Measurements from ENCODE around the gene ZNF549.

Gene ZNF549

GRCh38 chr19:57552432-57552831, 25.3 kb downstream of the ZNF549 start:
- Histone ChIP-seq H4K20me1 (ENCODE audit: insufficient read depth, low read length) (no peaks in the 10 kb centered on the region), H3K4me3 (ENCODE audit: low read depth, low read length, poor library complexity, severe bottlenecking) (no peak overlapping the region), H3K9ac (ENCODE audit: low read length) (no peak overlapping the region), H3K79me2 (ENCODE audit: insufficient read depth, low read length) (no peaks in the 10 kb centered on the region), H2AFZ (ENCODE audit: low read length) (no peak overlapping the region), H3K27me3 (ENCODE audit: insufficient read depth, low read length) (no peaks in the 10 kb centered on the region), H3K4me1 (ENCODE audit: insufficient read depth, low read length, severe bottlenecking) (no peaks in the 10 kb centered on the region), H3K36me3 (ENCODE audit: insufficient read depth, low read length) (peaks cover 92% of the 10 kb centered on the region), H3K4me2 (ENCODE audit: low read length) (no peak overlapping the region), H3K9me3 (ENCODE audit: low read length) (peaks cover 21% of the 10 kb centered on the region), H3K27ac (ENCODE audit: low read depth, low read length, poor library complexity, severe bottlenecking) (no peak overlapping the region), H3F3A (ENCODE audit: insufficient read depth, low read length) (no peaks in the 10 kb centered on the region), H3K9me2 (ENCODE audit: low read depth, low read length) (no peaks in the 10 kb centered on the region)
- TF ChIP-seq, protein P1, sequence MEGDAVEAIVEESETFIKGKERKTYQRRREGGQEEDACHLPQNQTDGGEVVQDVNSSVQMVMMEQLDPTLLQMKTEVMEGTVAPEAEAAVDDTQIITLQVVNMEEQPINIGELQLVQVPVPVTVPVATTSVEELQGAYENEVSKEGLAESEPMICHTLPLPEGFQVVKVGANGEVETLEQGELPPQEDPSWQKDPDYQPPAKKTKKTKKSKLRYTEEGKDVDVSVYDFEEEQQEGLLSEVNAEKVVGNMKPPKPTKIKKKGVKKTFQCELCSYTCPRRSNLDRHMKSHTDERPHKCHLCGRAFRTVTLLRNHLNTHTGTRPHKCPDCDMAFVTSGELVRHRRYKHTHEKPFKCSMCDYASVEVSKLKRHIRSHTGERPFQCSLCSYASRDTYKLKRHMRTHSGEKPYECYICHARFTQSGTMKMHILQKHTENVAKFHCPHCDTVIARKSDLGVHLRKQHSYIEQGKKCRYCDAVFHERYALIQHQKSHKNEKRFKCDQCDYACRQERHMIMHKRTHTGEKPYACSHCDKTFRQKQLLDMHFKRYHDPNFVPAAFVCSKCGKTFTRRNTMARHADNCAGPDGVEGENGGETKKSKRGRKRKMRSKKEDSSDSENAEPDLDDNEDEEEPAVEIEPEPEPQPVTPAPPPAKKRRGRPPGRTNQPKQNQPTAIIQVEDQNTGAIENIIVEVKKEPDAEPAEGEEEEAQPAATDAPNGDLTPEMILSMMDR (IDR thresholded peaks at IDR 0.05; ENCODE audit: low read length) = no peak
- TF ChIP-seq EZH2 (IDR thresholded peaks at IDR 0.05; ENCODE audit: borderline replicate concordance, low read length) = no peak

DNA sequence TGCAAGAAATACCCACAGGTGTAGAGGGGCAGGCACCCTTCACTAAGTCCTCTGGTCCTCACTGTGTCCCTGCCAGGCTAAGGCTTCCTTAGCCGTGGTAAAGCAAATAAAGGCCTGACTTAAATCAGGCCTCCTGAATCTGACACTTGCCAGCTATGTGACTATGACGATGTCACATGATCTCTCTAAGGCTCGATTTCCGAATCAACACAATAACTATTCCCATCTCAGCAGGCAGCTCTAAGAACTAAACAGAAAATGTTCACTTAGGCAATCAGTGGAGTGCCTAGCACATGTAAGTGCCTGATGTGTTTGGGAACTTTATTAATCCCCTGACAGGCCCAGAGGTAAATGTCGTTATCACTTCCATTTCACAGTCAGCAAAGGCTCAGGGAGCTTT, 30.5 kb downstream of the ZNF549 start:
- Histone ChIP-seq H4K20me1 (ENCODE audit: insufficient read depth, low read length) (no peaks in the 10 kb centered on the region), H3K4me2 (ENCODE audit: low read length) (peak overlapping the region; percentile 63; the same call in 1 of the 2 replicates), H3K79me2 (ENCODE audit: insufficient read depth, low read length) (no peaks in the 10 kb centered on the region), H3F3A (ENCODE audit: insufficient read depth, low read length) (no peaks in the 10 kb centered on the region), H3K27me3 (ENCODE audit: insufficient read depth, low read length) (no peaks in the 10 kb centered on the region), H3K9me2 (ENCODE audit: low read depth, low read length) (no peaks in the 10 kb centered on the region), H3K4me1 (ENCODE audit: insufficient read depth, low read length, severe bottlenecking) (peaks cover 13% of the 10 kb centered on the region), H2AFZ (ENCODE audit: low read length) (no peak overlapping the region), H3K36me3 (ENCODE audit: insufficient read depth, low read length) (peaks cover 40% of the 10 kb centered on the region), H3K27ac (ENCODE audit: low read depth, low read length, poor library complexity, severe bottlenecking) (no peak overlapping the region), H3K9me3 (ENCODE audit: low read length) (peaks cover 21% of the 10 kb centered on the region), H3K9ac (ENCODE audit: low read length) (no peak overlapping the region; the same call in 1 of the 2 replicates), H3K4me3 (ENCODE audit: low read depth, low read length, poor library complexity, severe bottlenecking) (no peak overlapping the region)
- TF ChIP-seq, protein P1 (IDR thresholded peaks at IDR 0.05; ENCODE audit: low read length) = no peak
- TF ChIP-seq EZH2 (IDR thresholded peaks at IDR 0.05; ENCODE audit: borderline replicate concordance, low read length) = no peak

- Histone ChIP-seq H3K9ac (ENCODE audit: low read length) (peak overlapping the region; percentile 65), H3K27ac (ENCODE audit: low read depth, low read length, poor library complexity, severe bottlenecking) (no peak overlapping the region), H3F3A (ENCODE audit: insufficient read depth, low read length) (no peaks in the 10 kb centered on the region), H3K4me3 (ENCODE audit: low read depth, low read length, poor library complexity, severe bottlenecking) (peak overlapping the region; percentile 75), H2AFZ (ENCODE audit: low read length) (no peak overlapping the region), H3K36me3 (ENCODE audit: insufficient read depth, low read length) (peaks cover 31% of the 10 kb centered on the region), H3K79me2 (ENCODE audit: insufficient read depth, low read length) (no peaks in the 10 kb centered on the region), H3K27me3 (ENCODE audit: insufficient read depth, low read length) (no peaks in the 10 kb centered on the region), H3K4me1 (ENCODE audit: insufficient read depth, low read length, severe bottlenecking) (peaks cover 13% of the 10 kb centered on the region), H3K9me2 (ENCODE audit: low read depth, low read length) (no peaks in the 10 kb centered on the region), H4K20me1 (ENCODE audit: insufficient read depth, low read length) (no peaks in the 10 kb centered on the region), H3K9me3 (ENCODE audit: low read length) (peaks cover 21% of the 10 kb centered on the region), H3K4me2 (ENCODE audit: low read length) (peak overlapping the region; percentile 63)
- no peak for TF ChIP-seq EZH2 (IDR thresholded peaks at IDR 0.05; ENCODE audit: borderline replicate concordance, low read length)
- TF ChIP-seq, protein P1 (IDR thresholded peaks at IDR 0.05; ENCODE audit: low read length) = peak; percentile 27; the same call in 1 of the 2 replicates
Measured at GRCh38 chr19:57558525-57558924, 31.4 kb downstream of the ZNF549 start.
